ENCODE measurements around the gene CD83.

The CD83 gene

GRCh38 chr6:14118446-14118845, 874 bp downstream of the CD83 start:
- H3K4me3 ChIP-seq (ENCODE audit: low read length): peak overlapping the region; percentile 75
- H3K4me1 ChIP-seq (ENCODE audit: control insufficient read depth, insufficient read depth, low read length): no peaks in the 10 kb centered on the region
- H3K27me3 ChIP-seq (ENCODE audit: control insufficient read depth, insufficient read depth, low read length): no peaks in the 10 kb centered on the region
- no peaks in the 10 kb centered on the region for H3K36me3 ChIP-seq (ENCODE audit: control insufficient read depth, insufficient read depth, low read length)
- no peak overlapping the region for H3K9ac ChIP-seq (ENCODE audit: low read length)
- H3K27ac ChIP-seq (ENCODE audit: low read depth, low read length): no peak overlapping the region

GRCh38 chr6:14119784-14120183, 2.2 kb downstream of the CD83 start:
- Histone ChIP-seq H3K4me1 (ENCODE audit: control insufficient read depth, insufficient read depth, low read length) (no peaks in the 10 kb centered on the region), H3K9ac (ENCODE audit: low read length) (no peak overlapping the region), H3K27ac (ENCODE audit: low read depth, low read length) (no peak overlapping the region), H3K4me3 (ENCODE audit: low read length) (no peak overlapping the region), H3K27me3 (ENCODE audit: control insufficient read depth, insufficient read depth, low read length) (no peaks in the 10 kb centered on the region), H3K36me3 (ENCODE audit: control insufficient read depth, insufficient read depth, low read length) (no peaks in the 10 kb centered on the region)

GRCh38 chr6:14120546-14120945, 3.0 kb downstream of the CD83 start:
- H3K4me1 ChIP-seq (ENCODE audit: control insufficient read depth, insufficient read depth, low read length): no peaks in the 10 kb centered on the region
- H3K9ac ChIP-seq (ENCODE audit: low read length): no peak overlapping the region
- no peak overlapping the region for H3K4me3 ChIP-seq (ENCODE audit: low read length)
- no peak overlapping the region for H3K27ac ChIP-seq (ENCODE audit: low read depth, low read length)
- H3K27me3 ChIP-seq (ENCODE audit: control insufficient read depth, insufficient read depth, low read length): no peaks in the 10 kb centered on the region
- H3K36me3 ChIP-seq (ENCODE audit: control insufficient read depth, insufficient read depth, low read length): no peaks in the 10 kb centered on the region

GRCh38 chr6:14121936-14122344, 4.4 kb downstream of the CD83 start:
- no peak overlapping the region for H3K9ac ChIP-seq (ENCODE audit: low read length)
- H3K36me3 ChIP-seq (ENCODE audit: control insufficient read depth, insufficient read depth, low read length): no peaks in the 10 kb centered on the region
- no peaks in the 10 kb centered on the region for H3K4me1 ChIP-seq (ENCODE audit: control insufficient read depth, insufficient read depth, low read length)
- no peak overlapping the region for H3K27ac ChIP-seq (ENCODE audit: low read depth, low read length)
- H3K27me3 ChIP-seq (ENCODE audit: control insufficient read depth, insufficient read depth, low read length): no peaks in the 10 kb centered on the region
- no peak overlapping the region for H3K4me3 ChIP-seq (ENCODE audit: low read length)

GRCh38 chr6:14123386-14124111, 6.0 kb downstream of the CD83 start:
- Histone ChIP-seq H3K27ac (ENCODE audit: low read depth, low read length) (peak overlapping the region; percentile 12), H3K4me3 (ENCODE audit: low read length) (no peak overlapping the region), H3K27me3 (ENCODE audit: control insufficient read depth, insufficient read depth, low read length) (no peaks in the 10 kb centered on the region), H3K4me1 (ENCODE audit: control insufficient read depth, insufficient read depth, low read length) (peaks cover 4% of the 10 kb centered on the region), H3K9ac (ENCODE audit: low read length) (no peak overlapping the region), H3K36me3 (ENCODE audit: control insufficient read depth, insufficient read depth, low read length) (no peaks in the 10 kb centered on the region)

- Histone ChIP-seq H3K36me3 (ENCODE audit: control insufficient read depth, insufficient read depth, low read length) (no peaks in the 10 kb centered on the region), H3K27me3 (ENCODE audit: control insufficient read depth, insufficient read depth, low read length) (no peaks in the 10 kb centered on the region), H3K4me1 (ENCODE audit: control insufficient read depth, insufficient read depth, low read length) (peaks cover 4% of the 10 kb centered on the region), H3K27ac (ENCODE audit: low read depth, low read length) (no peak overlapping the region), H3K4me3 (ENCODE audit: low read length) (no peak overlapping the region), H3K9ac (ENCODE audit: low read length) (no peak overlapping the region)
Observed at GRCh38 chr6:14125346-14125745, 7.8 kb downstream of the CD83 start.

- Histone ChIP-seq H3K27ac (ENCODE audit: low read depth, low read length) (no peak overlapping the region), H3K27me3 (ENCODE audit: control insufficient read depth, insufficient read depth, low read length) (no peaks in the 10 kb centered on the region), H3K9ac (ENCODE audit: low read length) (no peak overlapping the region), H3K4me1 (ENCODE audit: control insufficient read depth, insufficient read depth, low read length) (peaks cover 4% of the 10 kb centered on the region), H3K36me3 (ENCODE audit: control insufficient read depth, insufficient read depth, low read length) (no peaks in the 10 kb centered on the region), H3K4me3 (ENCODE audit: low read length) (no peak overlapping the region)
Observed at GRCh38 chr6:14126191-14126590, 8.6 kb downstream of the CD83 start.

GRCh38 chr6:14127611-14128010, 10.0 kb downstream of the CD83 start:
- no peak overlapping the region for H3K27ac ChIP-seq (ENCODE audit: low read depth, low read length)

GRCh38 chr6:14128012-14128411, 10.4 kb downstream of the CD83 start:
- H3K27ac ChIP-seq (ENCODE audit: low read depth, low read length): no peak overlapping the region
- no peaks in the 10 kb centered on the region for H3K27me3 ChIP-seq (ENCODE audit: control insufficient read depth, insufficient read depth, low read length)
- no peaks in the 10 kb centered on the region for H3K36me3 ChIP-seq (ENCODE audit: control insufficient read depth, insufficient read depth, low read length)
- H3K4me3 ChIP-seq (ENCODE audit: low read length): no peak overlapping the region
- H3K9ac ChIP-seq (ENCODE audit: low read length): no peak overlapping the region
- H3K4me1 ChIP-seq (ENCODE audit: control insufficient read depth, insufficient read depth, low read length): peaks cover 4% of the 10 kb centered on the region

More at GRCh38 chr6:14127611-14128010, 10.0 kb downstream of the CD83 start:
- Histone ChIP-seq H3K36me3 (ENCODE audit: control insufficient read depth, insufficient read depth, low read length) (no peaks in the 10 kb centered on the region), H3K9ac (ENCODE audit: low read length) (no peak overlapping the region), H3K27me3 (ENCODE audit: control insufficient read depth, insufficient read depth, low read length) (no peaks in the 10 kb centered on the region), H3K4me1 (ENCODE audit: control insufficient read depth, insufficient read depth, low read length) (peaks cover 4% of the 10 kb centered on the region), H3K4me3 (ENCODE audit: low read length) (no peak overlapping the region)

GRCh38 chr6:14128746-14129145, 11.2 kb downstream of the CD83 start:
- Histone ChIP-seq H3K27ac (ENCODE audit: low read depth, low read length) (no peak overlapping the region), H3K27me3 (ENCODE audit: control insufficient read depth, insufficient read depth, low read length) (no peaks in the 10 kb centered on the region), H3K36me3 (ENCODE audit: control insufficient read depth, insufficient read depth, low read length) (no peaks in the 10 kb centered on the region), H3K4me3 (ENCODE audit: low read length) (no peak overlapping the region), H3K4me1 (ENCODE audit: control insufficient read depth, insufficient read depth, low read length) (peaks cover 4% of the 10 kb centered on the region), H3K9ac (ENCODE audit: low read length) (no peak overlapping the region)

GRCh38 chr6:14129575-14129974, 12.0 kb downstream of the CD83 start:
- no peaks in the 10 kb centered on the region for H3K27me3 ChIP-seq (ENCODE audit: control insufficient read depth, insufficient read depth, low read length)
- H3K27ac ChIP-seq (ENCODE audit: low read depth, low read length): no peak overlapping the region
- H3K9ac ChIP-seq (ENCODE audit: low read length): no peak overlapping the region
- H3K4me1 ChIP-seq (ENCODE audit: control insufficient read depth, insufficient read depth, low read length): peaks cover 4% of the 10 kb centered on the region
- no peaks in the 10 kb centered on the region for H3K36me3 ChIP-seq (ENCODE audit: control insufficient read depth, insufficient read depth, low read length)
- no peak overlapping the region for H3K4me3 ChIP-seq (ENCODE audit: low read length)

GRCh38 chr6:14130435-14131075, 13.0 kb downstream of the CD83 start:
- Histone ChIP-seq H3K27ac (ENCODE audit: low read depth, low read length) (no peak overlapping the region), H3K4me1 (ENCODE audit: control insufficient read depth, insufficient read depth, low read length) (peaks cover 4% of the 10 kb centered on the region), H3K9ac (ENCODE audit: low read length) (no peak overlapping the region), H3K36me3 (ENCODE audit: control insufficient read depth, insufficient read depth, low read length) (no peaks in the 10 kb centered on the region), H3K4me3 (ENCODE audit: low read length) (no peak overlapping the region), H3K27me3 (ENCODE audit: control insufficient read depth, insufficient read depth, low read length) (no peaks in the 10 kb centered on the region)

GRCh38 chr6:14131579-14131978, 14.0 kb downstream of the CD83 start:
- Histone ChIP-seq H3K27ac (ENCODE audit: low read depth, low read length) (no peak overlapping the region), H3K36me3 (ENCODE audit: control insufficient read depth, insufficient read depth, low read length) (no peaks in the 10 kb centered on the region), H3K4me1 (ENCODE audit: control insufficient read depth, insufficient read depth, low read length) (peaks cover 4% of the 10 kb centered on the region), H3K9ac (ENCODE audit: low read length) (no peak overlapping the region), H3K27me3 (ENCODE audit: control insufficient read depth, insufficient read depth, low read length) (no peaks in the 10 kb centered on the region), H3K4me3 (ENCODE audit: low read length) (no peak overlapping the region)
